ENCODE data around the gene PRAC1.

DNA sequence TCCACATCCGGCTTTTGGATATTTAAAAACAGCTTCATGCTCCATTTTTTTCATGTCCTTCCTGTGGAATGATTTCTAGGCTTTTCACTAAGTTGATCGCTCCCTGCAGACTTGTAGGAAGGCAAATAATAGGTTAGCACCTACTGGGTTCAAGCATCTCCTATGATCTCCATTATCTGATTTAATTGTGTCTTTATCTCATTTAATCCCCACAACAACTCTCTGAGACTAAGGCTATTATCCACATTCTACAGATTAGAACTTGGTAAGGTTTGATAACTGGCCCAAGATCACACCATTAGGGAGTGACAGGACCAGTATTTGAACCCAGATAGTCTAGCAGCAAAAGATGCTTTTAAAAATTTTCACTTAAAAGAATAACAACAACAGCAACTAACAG is 50.0 kb downstream of the PRAC1 start:
- no peak for TF ChIP-seq CTCF (IDR thresholded peaks at IDR 0.05 in 2 of 3, conservative IDR thresholded peaks at IDR 0.05 in 1 of 3; ENCODE audit: borderline replicate concordance in 1 of 3, insufficient read depth in 1 of 3, low read depth in 2 of 3, low read length in 2 of 3)
- no peak for TF ChIP-seq EZH2 (IDR thresholded peaks at IDR 0.05)
- TF ChIP-seq POLR2AphosphoS5 (IDR thresholded peaks at IDR 0.05; ENCODE audit: low read depth, low read length), result no peak
- TF ChIP-seq ZNF274 (IDR thresholded peaks at IDR 0.05; ENCODE audit: low read depth, low read length), result no peak
